GM04504 (cell line): ENCODE measurements around the gene ACOX3.
A peak's percentile ranks its signal among the peaks of the same experiment; 100 is the strongest.
"Not testable (repeated sequence)": the region's sequence is repeated elsewhere in the genome, so short reads cannot be mapped to it uniquely, and the experiment has no call there.

ENCODE experiments used
- DNase-seq: peaks from one replicate; pipeline ENCODE4 v3.0.0-alpha.2; 2012; ENCODE audit warnings: low read depth

Gene ACOX3

GRCh38 chr4:8433136-8433535, 7.4 kb downstream of the ACOX3 start:
- DNase-seq, result no peak

DNA sequence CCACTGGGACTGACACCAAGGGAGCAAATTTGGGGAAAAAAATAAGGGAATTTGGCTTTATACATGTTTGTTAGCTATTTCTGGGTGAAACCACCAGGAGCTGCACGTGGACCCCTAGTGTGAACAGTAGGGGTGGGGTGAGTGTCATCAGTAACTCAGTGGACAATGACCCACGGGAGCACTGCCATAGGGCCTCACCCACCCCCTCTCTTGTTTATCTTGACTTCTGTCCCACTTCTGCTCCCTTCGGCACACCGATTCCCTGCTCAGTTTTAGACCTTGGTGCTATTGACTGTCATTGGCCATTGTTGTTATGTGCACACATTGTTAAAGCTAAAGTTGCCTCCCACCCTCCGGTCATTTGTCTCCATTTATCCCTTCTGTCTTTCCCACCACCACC, 9.0 kb downstream of the ACOX3 start:
- no peak for DNase-seq

DNA sequence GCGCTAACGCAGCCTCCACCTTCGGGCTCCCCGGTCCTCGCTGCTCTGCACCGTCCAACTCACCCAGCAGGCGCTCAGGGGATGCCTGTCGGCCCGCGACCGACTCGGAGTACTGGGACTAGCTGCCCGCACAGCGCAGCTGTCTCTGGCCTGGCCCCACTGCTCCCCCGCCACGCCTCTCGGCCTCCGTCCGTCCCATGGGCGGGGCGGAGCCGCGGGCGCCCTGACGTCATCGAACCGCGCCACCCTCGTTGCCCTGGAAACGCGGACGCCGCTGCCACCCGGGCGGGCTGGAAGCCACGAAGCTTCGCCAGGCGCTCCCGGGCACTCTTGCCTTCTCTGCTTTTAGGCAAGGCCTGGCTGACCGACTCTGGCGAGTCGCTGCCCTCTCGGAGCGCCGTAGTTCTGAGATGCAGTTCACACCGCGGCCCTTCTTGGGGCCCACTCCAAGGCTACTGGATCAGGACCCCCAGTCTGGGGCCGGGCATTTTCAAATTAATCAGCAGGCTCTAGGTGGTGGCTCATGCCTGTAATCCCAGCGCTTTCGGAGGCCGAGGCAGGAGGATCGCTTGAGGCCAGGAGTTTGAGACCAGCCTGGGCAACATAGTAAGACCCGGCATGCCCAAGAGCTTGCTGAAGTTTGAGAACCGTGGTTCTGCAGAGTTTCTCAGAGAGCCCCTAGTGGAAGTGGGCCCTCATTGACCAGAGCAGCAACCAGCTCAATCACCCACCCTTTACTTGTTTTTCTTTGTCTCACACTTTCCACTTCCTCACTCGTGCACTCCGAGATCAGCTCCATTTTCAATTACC, 12.0 kb downstream of the ACOX3 start:
- peak; percentile 67 for DNase-seq

- peak; percentile 41 for DNase-seq
These were observed 12.7 kb downstream of the ACOX3 start for GRCh38 chr4:8427761-8428287.

GRCh38 chr4:8427262-8427661, 13.3 kb downstream of the ACOX3 start:
- no peak for DNase-seq

DNA sequence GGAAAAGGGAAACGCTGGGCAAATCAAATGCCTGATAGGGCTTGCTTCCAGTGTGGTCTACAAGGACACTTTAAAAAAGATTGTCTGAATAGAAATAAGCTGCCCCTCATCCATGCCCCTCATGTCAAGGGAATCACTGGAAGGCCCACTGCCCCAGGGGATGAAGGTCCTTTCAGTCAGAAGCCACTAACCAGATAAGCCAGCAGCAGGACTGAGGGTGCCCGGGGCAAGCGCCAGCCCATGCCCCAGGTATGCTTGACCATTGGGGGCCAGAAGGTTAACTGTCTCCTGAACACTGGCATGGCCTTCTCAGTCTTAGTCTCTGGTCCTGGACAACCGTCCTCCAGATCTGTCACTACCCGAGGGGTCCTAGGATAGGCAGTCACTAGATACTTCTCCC, 17.7 kb downstream of the ACOX3 start:
- DNase-seq, result no peak

GRCh38 chr4:8422327-8422726, 18.2 kb downstream of the ACOX3 start:
- DNase-seq, result no peak

DNA sequence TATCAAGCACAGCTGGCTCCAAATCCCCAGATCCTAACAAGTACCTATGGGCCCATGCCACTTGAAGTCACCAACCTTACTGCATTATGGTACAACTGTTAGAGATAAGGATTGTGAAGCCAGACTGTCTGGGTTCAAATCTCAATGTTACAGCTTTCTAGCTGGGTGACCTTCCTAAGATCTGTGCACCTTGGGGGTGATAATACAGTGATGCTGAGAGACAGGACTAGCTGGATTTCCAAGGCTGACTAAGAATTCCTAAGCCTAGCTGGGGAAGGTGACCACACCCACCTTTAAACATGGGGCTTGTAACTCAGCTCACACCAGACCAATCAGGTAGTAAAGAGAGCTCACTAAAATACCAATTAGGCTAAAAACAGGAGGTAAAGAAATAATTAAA, 20.4 kb downstream of the ACOX3 start:
- not testable (repeated sequence) for DNase-seq

- DNase-seq, result no peak
These were observed 21.1 kb downstream of the ACOX3 start for GRCh38 chr4:8419222-8420041.

GRCh38 chr4:8417071-8417614, 23.4 kb downstream of the ACOX3 start:
- DNase-seq, result no peak

DNA sequence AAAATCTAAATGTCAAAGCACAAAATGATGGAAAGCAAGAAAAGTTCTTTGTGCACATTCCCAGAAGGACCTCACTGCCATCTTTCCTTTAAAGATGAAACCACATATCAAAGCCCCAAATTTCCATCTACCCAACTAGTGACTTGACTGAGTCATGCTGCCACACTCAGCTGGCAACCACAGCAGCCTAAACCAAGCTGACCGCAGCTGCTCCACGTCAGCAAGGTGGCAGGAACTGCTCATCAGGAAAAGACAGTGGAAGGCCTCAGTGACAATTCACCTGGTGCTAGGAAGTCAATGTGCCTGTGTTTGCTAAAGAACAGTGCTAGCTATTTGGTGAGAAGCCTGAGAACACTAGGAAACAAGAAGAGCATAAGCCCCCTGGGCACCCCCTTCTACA, 26.1 kb downstream of the ACOX3 start:
- DNase-seq, result no peak

GRCh38 chr4:8412288-8412687, 28.2 kb downstream of the ACOX3 start:
- no peak for DNase-seq

DNA sequence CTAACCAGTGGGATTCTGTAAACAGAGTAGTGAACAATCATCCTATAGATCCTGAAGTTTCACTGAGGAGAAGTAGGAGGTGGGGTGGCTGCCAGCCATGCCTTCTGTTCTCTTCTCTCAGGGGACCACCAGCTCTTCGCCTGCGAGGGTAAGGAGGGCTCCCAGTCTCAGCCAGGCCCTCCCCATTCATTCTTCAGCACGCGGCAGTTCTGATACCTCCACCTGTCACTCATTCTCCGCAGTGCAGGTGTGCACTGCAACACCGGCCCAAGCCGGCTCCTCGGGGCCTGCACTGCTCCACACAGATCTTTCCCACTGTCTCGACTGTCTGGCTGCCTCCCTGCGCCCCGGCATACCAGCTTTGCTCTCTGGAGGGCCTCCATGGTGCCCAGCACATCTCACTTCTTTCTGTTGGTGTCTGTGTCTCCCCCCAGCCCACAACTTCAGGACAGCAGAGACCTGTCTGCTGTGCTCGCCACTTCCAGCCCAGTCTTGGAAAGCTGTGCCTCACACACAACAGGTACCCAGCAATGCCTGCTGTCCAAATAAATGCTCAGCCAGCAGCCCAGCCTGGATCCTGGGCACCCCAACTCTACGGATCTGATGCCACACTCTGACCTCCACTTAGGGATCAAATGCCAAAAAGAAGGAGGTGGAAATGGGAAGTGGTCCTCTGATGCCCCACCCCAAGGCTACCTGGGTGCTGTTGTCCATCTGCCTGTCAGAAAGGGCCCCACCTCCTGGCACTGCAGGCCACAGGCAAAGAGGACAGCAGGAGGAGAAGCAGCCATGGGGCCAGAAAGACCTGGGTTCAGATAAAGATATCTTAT, 29.0 kb downstream of the ACOX3 start:
- no peak for DNase-seq

GRCh38 chr4:8410641-8411271, 29.8 kb downstream of the ACOX3 start:
- no peak for DNase-seq

DNA sequence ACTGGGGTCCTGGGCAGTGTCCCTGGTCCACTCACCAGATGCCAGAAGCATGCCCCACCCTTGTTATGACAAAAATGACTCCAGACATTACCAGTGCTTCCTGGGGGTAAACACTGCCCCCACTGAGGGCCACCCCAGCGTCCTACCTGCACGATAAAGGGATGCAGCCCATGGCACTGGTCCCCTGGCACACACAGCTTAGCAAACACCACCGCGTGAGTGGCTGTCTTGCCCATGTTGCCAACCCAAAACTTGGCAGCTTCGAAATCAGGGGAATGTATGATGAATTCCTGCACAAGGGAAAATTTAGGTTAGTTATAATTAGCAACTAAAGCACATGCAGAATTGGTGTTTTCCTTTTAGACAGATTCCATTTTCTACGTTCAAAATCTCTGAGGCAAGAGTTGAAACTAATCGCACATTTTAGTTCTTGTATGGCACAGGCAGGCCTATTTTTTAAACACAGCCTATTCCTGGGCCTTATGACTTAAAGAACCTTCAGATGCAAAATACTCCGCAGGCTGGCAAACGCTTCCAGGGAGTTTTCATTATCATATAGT, 30.4 kb downstream of the ACOX3 start:
- no peak for DNase-seq

GRCh38 chr4:8409264-8410065, 31.1 kb downstream of the ACOX3 start:
- DNase-seq, result no peak

DNA sequence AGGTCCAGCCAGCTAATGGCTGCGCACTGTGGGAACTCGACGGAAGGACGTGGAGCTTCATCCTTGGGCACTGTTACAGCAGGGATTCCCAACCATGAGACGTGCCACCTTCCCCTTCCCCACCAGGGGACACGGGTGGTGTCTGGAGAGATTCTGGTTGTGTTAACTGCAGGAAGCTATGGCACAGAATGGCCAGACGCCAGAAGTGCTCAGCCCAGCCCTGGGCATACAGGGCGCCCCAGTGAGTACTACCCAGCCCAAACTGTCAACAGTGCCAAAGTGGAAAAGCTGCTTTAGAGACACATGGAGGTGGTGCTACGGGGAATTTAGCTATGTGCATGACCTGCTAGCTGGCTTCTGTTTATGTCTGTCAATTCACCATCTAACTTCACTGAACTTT, 32.8 kb downstream of the ACOX3 start:
- no peak for DNase-seq

DNA sequence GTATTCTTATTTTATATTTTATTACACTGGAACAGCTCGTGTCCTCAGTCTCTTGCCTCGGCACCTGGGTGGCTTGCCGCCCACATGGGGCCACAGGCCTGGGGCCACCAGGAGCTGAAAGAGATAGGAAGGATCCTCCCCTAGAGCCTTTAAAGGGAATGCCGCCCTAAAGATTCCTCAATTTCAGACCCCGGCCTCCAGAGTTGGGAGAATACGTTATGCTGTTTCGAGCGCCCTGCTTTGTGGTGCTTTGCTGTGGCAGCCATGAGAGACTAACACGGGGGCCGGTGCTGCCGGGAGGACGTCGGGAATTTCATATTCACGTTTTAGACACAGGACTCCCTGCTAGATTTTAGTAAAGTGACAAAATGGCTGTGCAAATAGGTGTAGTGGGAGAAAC, 33.2 kb downstream of the ACOX3 start:
- DNase-seq, result no peak

DNA sequence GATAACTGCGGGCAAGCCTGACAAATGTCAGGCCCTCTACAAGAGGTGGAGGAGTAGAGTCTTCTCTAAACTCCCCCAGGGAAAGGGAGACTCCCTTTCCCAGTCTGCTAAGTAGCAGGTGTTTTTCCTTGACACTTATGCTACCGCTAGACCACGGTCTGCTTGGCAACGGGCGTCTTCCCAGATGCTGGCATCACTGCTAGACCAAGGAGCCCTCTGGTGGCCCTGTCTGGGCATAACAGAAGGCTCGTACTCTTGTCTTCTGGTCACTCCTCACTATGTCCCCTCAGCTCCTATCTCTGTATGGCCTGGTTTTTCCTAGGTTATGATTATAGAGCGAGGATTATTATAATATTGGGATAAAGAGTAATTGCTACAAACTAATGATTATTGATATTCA, 33.6 kb downstream of the ACOX3 start:
- DNase-seq, result not testable (repeated sequence)

DNA sequence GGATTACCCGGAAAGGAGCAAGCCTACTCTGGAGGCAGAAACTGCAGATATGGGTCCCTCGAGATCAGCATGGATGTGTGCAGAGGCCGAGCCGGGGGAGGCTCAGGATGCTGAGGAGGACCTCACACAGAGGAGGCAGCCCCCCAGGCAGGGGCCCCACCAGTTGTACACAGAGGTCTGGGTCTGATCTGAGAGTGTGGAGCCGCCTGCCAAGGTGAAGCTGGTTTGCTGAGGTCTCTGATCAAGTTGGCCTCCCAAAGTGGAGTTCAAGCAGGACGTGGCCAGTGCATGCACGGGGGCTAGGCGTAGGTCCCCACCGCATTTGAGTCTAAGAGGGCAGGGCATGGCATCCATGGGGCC, 35.0 kb downstream of the ACOX3 start:
- DNase-seq, result no peak
